Left renal pelvis (tissue), 4 donors: ENCODE measurements around the gene TEKT4. TPM values are rescaled to one million over a fixed set of nuclear protein-coding genes. Genes with fewer than 3 reads are reported as not detected.
"Not testable (repeated sequence)": the region's sequence is repeated elsewhere in the genome, so short reads cannot be mapped to it uniquely, and the experiment has no call there.

ENCODE experiments used
- DNase-seq, 4 donors: peaks; one replicate each; pipeline ENCODE4 v3.0.0-alpha.2; 2013; ENCODE audit warnings: low read depth in 4 of 4, low spot score in 3 of 4
- polyA plus RNA-seq, 4 donors: library from polyadenylated mRNA; unstranded; fragments of 120-200 nt; gene quantifications; one replicate each; pipeline ENCODE4 v1.2.1, GENCODE V29; 2013; ENCODE audit not compliant: insufficient read length in 4 of 4

TEKT4 gene, protein sequence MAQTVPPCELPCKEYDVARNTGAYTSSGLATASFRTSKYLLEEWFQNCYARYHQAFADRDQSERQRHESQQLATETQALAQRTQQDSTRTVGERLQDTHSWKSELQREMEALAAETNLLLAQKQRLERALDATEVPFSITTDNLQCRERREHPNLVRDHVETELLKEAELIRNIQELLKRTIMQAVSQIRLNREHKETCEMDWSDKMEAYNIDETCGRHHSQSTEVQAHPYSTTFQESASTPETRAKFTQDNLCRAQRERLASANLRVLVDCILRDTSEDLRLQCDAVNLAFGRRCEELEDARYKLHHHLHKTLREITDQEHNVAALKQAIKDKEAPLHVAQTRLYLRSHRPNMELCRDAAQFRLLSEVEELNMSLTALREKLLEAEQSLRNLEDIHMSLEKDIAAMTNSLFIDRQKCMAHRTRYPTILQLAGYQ
- under 1 TPM in 3 of 4 donors, not detected in 1; 0.14 to 0.32 (median 0.24) TPM for polyA plus RNA-seq

DNA sequence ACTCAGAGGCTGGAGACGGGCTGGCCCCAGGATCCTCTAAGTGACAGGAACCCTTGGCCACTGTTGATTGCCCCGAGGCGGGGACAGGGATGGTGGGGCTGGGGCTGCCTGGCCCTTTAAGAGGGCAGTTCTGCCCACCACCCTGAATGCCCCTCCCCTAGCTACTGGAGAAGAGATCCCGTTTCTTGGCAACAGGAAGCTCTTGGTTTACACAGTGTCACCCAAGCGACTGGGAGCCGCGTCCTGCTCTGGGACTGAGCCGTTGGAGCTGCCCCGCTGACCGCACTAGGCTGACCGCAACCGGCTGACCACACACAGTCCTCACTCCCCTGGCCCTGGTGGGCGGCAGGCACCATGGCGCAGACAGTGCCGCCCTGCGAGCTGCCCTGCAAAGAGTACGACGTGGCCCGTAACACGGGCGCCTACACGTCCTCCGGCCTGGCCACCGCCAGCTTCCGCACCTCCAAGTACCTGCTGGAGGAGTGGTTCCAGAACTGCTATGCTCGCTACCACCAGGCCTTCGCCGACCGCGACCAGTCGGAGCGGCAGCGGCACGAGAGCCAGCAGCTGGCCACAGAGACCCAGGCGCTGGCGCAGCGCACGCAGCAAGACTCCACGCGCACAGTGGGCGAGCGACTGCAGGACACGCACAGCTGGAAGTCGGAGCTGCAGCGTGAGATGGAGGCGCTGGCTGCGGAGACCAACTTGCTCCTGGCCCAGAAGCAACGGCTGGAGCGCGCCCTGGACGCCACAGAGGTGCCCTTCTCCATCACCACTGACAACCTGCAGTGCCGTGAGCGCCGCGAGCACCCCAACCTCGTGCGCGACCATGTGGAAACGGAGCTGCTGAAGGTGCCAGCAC is at the start of gene TEKT4:
Gene TEKT4, plus strand, starts transcription at position 205 of the 862 bp plus-strand sequence. Its CDS starts 150 bp downstream, at position 355.
- DNase-seq = peak in 1 of 4 donors; percentile 47

DNA sequence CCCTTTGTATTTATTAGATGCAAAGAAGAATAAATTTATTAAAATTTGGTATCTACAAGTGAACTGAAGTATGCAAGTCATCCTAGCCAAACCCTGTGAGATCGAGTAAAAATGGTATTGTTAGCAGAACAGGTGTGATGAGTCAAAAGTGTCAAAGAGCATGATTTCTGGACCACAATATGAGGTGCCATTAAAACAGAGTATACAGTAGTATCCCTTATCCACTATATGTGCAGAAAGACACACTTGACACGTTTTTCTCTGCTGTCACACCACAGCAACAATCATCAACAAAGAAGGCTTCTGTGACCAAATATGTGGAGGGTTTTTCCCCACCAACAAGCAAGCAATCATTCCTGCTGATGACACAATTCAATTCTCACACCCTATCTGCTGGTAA is 32.0 kb upstream of the TEKT4 start:
- DNase-seq = not testable (repeated sequence)

DNA sequence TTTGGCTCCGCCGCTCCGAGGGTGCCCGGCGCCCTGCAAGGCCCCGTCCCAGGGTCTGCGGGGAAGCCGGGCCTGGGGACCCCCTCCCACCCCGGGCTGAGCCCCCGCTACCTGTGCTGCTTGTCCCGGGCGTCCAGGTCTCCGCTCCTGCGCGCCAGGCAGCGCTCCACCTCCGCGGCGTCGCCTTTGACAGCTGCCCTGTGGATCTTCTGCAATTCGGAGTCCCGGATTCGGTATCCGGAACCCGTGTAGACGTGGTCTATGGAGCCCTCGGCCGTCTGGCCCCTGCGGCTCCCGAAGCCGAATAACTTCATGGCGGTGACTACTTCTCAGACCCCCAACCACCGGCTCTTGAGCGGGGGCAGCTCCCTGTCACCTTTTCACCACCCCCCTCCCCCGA is 14.4 kb upstream of the TEKT4 start:
- DNase-seq = not testable (repeated sequence)

DNA sequence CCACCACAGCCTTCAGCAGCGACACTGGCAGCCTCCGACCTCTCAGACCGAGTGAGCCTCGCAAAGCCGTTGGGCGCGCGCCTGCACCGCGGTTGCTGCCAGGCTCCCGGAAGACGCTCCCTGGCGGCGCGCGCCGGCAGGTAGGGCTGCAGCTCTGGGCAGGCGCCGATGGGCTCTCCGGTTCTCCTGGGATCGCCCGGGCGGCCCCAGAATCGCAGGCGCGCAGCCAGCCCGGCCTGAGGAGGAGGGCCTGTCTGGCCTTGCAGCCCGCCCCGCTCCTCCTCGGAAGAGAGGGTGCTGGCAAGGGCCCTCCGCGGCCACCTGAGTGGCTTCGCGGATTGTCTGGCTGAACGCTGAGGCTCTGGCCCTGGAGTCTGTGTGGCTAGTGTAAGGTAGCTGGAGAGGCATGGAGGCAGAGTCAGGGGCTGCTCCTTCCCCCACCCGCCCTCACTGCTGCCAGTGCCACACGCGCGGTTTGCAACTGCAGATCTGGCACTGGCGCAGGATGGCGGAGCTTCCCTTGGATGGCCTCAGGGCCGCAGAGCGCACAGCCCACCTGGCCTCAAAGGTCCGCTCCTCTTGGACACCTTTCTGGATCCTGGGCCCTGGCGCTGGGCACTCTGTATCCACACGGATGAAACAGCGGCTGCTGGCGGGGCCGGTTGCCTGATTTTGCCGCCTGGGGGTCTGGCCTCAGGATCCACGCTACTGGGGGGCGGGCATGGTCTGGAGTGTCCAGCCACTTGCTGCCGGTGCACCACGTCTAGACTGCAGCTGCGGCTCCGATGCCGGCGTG is 13.7 kb upstream of the TEKT4 start:
- not testable (repeated sequence) for DNase-seq

DNA sequence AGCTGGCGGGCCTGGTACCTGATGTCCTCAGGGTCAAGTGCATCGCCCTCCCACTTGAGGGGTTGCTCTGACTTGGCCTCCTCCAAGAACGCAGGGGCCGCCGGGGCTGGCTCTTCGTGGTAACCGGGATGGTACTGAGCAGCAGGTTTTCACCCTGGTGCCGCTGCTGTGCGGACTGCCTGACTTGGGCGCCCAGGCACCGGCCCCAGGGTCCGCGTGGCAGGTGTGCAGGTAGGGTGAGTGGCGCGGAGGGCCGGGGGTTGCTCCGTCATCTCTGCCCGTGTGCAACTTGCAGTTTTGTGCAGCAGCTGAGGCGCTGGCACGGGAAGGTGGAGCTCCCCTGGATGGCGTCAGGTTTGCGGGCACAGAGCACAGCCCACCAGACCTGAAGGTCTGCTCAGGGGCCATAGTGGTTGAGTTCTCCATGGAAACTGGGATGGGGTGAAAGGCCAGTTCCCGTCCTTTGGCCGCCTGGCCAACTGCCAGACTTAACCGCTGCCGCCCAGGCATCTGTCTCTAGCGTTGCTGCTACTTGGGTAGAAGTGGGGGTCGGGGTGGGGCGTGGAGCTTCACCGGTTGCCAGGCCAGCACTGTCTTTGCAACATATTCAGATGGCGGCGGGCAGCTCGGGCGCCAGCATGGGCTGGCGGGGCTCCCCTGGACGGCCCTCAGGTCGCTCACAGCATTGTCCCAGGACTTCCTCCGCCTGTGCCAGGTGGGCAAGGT is 12.9 kb upstream of the TEKT4 start:
- not testable (repeated sequence) for DNase-seq

DNA sequence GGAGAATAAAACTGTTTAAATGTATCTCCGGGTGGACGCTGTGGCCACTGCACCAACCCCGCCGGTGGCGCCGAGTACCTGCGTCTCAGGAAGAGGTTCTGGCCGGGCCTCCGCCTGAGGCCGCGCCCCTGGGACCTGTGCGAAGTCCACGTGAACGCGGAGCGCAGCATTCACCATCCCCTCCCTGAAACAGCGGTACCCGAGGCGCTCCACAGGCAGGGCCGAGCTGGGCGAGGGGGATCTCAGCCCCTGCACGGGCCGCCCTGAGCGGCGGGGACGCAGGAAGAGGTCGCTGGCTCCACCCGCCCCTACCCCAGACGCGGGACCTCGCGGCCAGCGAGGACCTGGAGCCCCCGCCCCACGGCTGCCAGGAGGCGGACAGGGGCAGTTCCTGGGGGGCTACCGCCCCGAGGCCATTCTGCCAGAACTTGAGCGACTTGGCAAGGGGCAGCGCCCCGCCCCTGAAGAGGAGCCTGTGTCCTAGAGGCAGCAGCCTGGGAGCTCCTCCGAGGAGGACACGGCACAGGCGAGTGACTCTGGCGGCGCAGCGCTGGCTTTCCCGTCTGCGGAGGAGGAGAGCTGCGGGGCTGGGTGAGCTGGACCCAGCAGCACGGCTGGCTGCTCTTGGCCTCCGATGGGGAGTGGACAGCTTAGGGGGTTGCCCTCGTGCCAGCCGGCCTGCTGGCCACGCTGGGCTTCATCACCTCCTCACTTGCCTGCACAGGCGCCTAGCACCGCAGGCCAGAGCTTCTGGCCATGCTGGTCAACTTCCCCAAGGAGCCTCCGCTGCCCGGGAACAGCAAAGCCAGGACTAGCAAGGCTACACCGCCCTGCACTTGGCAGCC is 9.7 kb upstream of the TEKT4 start:
- no peak for DNase-seq

DNA sequence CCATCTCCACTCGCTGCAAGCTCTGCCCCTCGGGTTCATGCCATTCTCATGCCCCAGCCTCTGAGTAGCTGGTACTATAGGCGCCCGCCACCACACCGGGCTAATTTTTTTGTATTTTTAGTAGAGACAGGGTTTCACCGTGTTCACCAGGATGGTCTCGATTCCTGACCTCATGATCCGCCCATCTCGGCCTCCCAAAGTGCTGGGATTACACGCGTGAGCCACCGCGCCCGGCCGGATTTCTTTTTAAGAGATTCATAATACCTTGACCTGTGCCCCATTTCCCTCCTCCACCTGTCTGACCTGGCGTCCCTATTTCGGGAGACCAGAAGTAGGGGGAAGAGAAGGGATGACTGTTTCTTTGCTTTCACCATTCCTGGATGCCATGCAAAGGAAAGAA is 8.3 kb upstream of the TEKT4 start:
- not testable (repeated sequence) for DNase-seq

DNA sequence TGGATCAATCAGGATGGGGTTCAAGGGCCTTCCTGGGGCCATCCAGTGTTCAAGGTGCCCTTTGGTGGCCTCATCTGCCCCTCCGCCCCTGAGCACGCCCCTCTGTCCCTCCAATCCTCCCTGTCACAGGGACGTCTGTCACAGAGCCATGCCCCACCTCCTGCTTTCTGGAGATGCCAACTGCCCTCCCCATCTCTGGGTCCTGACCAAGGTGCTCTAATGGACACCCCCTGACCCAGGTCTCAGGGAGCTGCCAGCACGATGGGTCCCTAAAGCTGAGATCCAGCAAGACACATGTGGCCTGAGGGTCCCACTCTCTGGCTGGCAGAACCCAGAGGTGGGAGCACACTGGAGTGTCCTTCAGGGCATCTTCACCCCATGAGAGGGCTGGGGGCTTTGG is 2.1 kb upstream of the TEKT4 start:
- DNase-seq = no peak

DNA sequence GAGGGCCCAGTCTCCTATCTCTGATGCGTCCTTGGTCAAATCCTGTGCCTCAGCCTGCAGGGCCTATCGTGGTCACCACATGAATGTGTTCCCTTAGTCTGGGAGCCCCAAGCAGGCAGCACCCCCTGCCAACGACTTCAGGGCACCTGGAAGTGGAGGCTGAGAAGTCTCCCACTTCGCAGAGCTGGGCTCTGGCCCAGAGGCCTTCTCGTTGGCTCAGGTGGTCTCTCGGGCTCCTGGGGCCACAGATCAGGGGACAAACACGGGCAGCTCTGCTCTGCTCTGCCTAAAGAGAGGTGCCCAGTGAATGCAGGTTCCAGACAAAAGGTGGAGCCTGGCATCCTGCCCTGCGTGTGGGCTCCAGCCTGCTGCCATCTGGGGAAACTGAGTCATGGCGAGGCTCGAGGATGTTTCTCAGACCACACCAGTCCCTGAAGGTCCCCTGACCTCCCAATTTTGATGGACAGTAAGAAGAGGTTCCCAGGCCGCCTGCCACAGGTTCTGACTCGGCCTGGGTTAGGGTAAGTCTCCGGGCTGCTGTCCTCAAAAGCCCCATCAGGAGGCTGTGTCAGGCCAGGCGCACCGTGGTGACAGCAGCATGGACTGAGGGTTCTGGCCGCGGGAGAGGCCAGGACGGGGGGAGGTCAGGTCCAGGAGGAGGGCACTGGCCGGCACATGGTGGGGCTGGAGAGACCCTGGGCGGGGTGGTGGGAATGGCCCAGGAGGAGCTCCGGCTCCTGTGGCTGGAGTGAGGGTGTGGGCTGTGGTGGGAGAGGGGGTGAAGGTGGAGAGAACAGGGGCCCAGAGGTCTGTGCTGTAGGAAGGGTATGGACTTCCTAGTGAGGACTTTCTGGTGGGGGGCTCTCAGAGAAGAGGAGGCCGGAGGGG is 1.4 kb upstream of the TEKT4 start:
- DNase-seq = no peak

DNA sequence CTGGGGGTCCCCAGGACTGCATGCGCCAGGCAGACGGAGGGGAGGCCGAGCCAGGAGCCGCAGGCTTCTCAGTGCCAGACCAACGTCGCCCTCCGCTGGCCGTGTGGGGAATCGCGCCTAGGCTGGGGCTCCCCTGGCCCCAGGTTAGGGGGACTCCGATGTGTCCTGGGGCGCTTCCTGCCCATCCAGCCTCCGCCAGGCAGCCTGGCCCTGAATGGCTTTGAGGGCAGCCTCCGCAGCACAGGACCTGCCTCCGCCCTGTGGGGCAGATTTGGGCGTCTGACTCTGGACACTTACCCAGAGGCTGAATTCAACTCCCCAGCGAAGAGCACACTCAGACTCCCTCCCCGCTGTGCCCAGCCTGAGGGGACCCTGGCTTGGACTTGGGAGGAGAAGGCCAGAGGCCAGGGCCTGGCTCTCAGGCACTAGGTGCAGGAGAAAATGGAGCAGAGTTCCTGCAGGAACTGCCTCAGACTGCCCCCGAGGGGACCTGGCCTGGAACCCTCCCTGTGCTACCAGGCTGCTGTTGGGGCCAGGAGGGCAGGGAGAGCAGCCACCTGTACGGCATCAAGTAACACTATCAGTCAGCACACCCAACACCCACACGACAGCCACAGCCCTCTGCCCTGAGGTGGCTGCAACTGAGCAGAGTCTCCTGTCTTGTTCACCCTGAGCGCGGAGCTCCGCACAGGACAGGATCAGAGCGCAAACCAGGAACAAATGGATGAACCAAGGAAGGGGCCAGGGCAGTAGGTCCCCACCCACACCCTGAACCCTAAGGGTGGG is 597 bp upstream of the TEKT4 start:
- DNase-seq = no peak

DNA sequence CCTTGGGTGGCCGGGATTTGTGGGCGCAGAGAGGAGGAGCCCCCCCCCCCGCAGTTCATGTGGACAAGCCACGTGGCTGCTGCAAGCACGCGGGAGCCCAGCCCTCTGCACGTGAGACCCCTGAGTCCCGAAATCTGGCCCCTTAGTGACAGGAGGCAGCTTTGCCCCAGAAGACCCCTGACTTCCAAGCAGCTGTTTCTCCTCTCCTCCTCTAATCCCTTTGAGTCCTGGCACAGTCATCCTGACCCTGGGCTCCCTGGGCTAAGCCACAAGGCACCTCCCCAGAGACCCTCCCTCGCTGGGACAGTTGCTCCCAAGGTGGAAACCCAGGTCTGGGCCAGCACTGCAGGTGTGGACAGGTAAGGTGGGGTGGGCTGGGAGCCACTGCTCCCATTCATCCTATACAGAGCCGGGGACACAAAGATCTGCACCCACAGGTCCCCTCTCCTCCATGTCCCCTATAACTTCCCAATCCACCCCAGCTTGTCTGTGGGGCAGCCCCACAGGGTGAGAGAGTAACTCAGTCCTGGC is 923 bp downstream of the TEKT4 start:
- no peak for DNase-seq

DNA sequence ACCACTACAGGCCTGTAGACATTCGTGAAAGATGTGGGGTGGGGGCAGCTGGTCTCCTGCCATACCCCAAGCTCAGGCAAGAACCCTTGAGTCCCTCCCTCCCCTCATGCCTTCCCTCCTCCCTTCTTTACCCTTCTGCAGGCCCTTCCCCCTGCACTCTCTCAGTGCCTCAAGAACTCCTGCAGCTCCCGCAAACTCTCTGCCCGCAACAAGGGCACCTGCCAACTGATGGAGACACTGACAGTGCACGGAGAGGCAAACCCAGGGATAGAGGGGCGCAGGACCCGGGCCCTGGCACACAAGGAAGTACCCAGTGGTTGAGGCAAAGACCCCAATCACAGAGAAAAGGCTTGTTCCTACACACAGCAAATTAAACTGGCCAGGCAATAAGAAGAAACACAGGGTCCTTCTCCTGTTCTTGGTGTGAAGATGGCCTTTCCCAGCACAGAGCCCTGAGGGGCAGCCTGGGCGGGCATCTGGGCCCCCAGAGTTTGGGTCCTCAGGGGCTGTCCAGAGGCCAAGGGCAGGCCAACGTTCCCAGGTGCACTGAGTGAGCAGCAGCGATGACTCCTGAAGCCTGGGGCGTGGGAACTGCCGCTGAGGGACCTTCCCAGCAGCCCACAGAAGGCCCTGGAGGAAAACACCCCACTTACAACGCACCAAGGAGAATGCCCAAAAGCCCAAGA is 1.6 kb downstream of the TEKT4 start:
- no peak for DNase-seq

DNA sequence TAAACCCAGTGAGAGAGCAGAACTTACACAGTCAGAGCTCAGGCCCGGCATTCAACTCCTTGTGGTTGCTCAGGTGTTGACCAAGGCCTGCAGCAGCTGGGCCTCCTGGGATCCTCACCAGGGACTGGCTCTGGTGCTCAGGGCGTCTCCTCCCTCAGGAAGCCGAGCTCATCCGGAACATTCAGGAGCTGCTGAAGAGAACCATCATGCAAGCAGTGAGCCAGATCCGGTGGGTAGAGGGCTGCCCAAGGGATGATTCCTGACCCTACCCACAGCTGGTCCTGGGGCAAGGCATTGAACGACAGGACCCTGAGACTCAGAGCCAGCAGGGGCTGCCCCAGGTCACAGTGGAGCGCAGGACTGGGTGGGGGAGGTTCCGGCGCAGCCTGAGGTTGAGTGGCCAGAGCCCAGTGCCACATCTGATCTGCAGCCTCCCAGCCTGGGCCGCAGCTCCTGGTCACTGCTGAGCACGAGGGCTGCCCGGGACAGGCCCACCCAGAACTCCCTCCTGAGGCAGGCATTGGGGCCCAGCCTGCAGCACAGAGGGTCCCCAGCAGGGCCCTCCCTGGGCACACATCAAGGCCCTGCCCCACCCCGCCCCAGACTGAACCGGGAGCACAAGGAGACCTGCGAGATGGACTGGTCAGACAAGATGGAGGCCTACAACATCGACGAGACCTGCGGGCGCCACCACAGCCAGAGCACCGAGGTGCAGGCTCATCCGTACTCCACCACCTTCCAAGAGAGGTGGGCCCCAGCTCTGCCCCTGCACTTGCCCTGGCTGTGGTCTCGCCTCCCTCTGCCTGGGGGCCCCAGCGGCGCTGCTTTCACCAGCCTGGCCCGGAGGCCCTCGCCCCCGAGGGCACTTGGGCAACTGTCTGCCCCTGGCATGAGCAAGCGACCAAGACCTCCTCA is 2.4 kb downstream of the TEKT4 start:
- DNase-seq = no peak

DNA sequence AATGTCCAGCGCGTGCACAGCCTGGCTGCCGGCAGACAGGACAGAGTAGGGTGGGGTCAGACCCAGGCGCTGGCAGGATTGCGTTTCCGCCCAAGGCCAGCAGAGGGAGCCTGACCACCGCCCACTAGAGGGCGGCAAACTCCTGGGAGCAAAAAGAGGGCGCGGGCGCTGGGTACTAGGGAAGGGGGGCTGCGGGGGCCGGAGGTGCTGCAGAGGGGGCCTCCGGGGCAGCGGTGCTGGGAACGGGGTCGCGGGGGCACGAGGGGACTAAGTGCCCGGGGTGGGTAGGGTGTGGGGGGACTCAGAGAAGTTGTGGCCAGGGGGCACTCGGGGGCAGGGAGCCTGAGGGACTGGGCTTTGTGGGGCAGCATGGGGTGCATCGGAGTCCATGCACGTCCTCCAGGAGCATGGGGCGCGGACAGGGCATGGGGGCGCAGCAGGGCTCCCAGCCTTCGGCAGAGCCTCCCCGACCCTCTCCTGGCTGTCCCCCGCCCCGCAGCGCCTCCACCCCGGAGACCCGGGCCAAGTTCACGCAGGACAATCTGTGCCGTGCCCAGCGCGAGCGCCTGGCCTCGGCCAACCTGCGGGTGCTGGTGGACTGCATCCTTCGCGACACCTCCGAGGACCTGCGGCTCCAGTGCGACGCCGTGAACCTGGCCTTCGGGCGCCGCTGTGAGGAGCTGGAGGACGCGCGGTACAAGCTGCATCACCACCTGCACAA is 3.2 kb downstream of the TEKT4 start:
- peak in 1 of 4 donors; percentile 30 for DNase-seq
